AG09319 (cell line): ENCODE results near the gene CD83.
A peak's percentile ranks its signal among the peaks of the same experiment; 100 is the strongest.

Experiments used
- DNase-seq: peaks from one replicate; pipeline ENCODE4 v3.0.0-alpha.2; 2010; ENCODE audit warnings: low read depth; ENCODE audit errors: extremely low read depth
- CTCF ChIP-seq: IDR thresholded peaks from 2 replicates; pipeline ENCODE4 v1.5.1; 2011; ENCODE audit warnings: low read depth, mild to moderate bottlenecking, inconsistent platforms, low read length, moderate library complexity

The CD83 gene

GRCh38 chr6:14125346-14125745 lies 7.8 kb downstream of the CD83 start:
- no peak for TF ChIP-seq CTCF
- DNase-seq = no peak

- no peak for DNase-seq
- TF ChIP-seq CTCF = no peak
These were observed 8.6 kb downstream of the CD83 start for GRCh38 chr6:14126191-14126590.

- no peak for DNase-seq
- TF ChIP-seq CTCF = no peak
These were observed 10.0 kb downstream of the CD83 start for GRCh38 chr6:14127611-14128010.

- no peak for DNase-seq
- TF ChIP-seq CTCF = no peak
These were observed 10.4 kb downstream of the CD83 start for GRCh38 chr6:14128012-14128411.

- no peak for DNase-seq
- no peak for TF ChIP-seq CTCF
These were observed 11.2 kb downstream of the CD83 start for GRCh38 chr6:14128746-14129145.

GRCh38 chr6:14129575-14129974 lies 12.0 kb downstream of the CD83 start:
- peak; percentile 65 for TF ChIP-seq CTCF
- DNase-seq = peak; percentile 43

GRCh38 chr6:14130435-14131075 lies 13.0 kb downstream of the CD83 start:
- DNase-seq = no peak
- no peak for TF ChIP-seq CTCF
